OCI-LY1 (cell line): ENCODE results near the gene ADGRV1.

Source experiments
- H2AFZ ChIP-seq: fragments of 200-600 bp; sonication (generic), shearing (Covaris generic); 2 replicates; pipeline ENCODE4 v1.6.0; 2014; ENCODE audit warnings: antibody characterized with exemption, mild to moderate bottlenecking, low read length
- H3F3A ChIP-seq: fragments of 200-600 bp; sonication (generic), shearing (Covaris generic); 2 replicates; pipeline ENCODE4 v1.6.0; 2014; ENCODE audit warnings: mild to moderate bottlenecking, antibody characterized with exemption, low read length, moderate library complexity; ENCODE audit not compliant: insufficient read depth
- H3K27ac ChIP-seq: fragments of 200-600 bp; sonication (generic); 2 replicates; pipeline ENCODE4 v1.5.1; 2014; ENCODE audit warnings: low read length, mixed run types, mild to moderate bottlenecking, low read depth; ENCODE audit not compliant: poor library complexity, severe bottlenecking
- H3K27me3 ChIP-seq: fragments of 200-600 bp; sonication (generic); 2 replicates; pipeline ENCODE4 v1.6.0; 2014; ENCODE audit warnings: antibody characterized with exemption, mild to moderate bottlenecking, low read length, moderate library complexity; ENCODE audit not compliant: insufficient read depth
- H3K36me3 ChIP-seq: fragments of 200-600 bp; sonication (generic); 2 replicates; pipeline ENCODE4 v1.6.1; 2014; ENCODE audit warnings: mild to moderate bottlenecking, antibody characterized with exemption, low read length, moderate library complexity, mixed read lengths; ENCODE audit not compliant: insufficient read depth
- H3K4me1 ChIP-seq: fragments of 200-600 bp; sonication (generic); 2 replicates; pipeline ENCODE4 v1.5.1; 2014; ENCODE audit warnings: mild to moderate bottlenecking, low read length, moderate library complexity; ENCODE audit not compliant: insufficient read depth, severe bottlenecking
- H3K4me2 ChIP-seq: fragments of 200-600 bp; sonication (generic), shearing (Covaris generic); 2 replicates; pipeline ENCODE4 v1.6.1; 2014; ENCODE audit warnings: low read length
- H3K4me3 ChIP-seq: fragments of 200-600 bp; sonication (generic); 2 replicates; pipeline ENCODE4 v1.5.1; 2014; ENCODE audit warnings: low read length, low read depth, mild to moderate bottlenecking, mixed read lengths; ENCODE audit not compliant: poor library complexity, severe bottlenecking
- H3K79me2 ChIP-seq: fragments of 200-600 bp; shearing (Covaris generic); 2 replicates; pipeline ENCODE4 v1.6.1; 2016; ENCODE audit warnings: mixed run types, low read length, mixed read lengths; ENCODE audit not compliant: insufficient read depth
- H3K9ac ChIP-seq: fragments of 200-600 bp; sonication (generic), shearing (Covaris generic); 2 replicates; pipeline ENCODE4 v1.6.1; 2014; ENCODE audit warnings: mild to moderate bottlenecking, low read length, mixed read lengths
- H3K9me2 ChIP-seq: fragments of 200-600 bp; sonication (generic), shearing (Covaris generic); 2 replicates; pipeline ENCODE4 v1.6.1; 2014; ENCODE audit warnings: low read depth, mild to moderate bottlenecking, low read length, mixed read lengths
- H3K9me3 ChIP-seq: fragments of 200-600 bp; shearing (Covaris generic); 2 replicates; pipeline ENCODE4 v1.6.1; 2014; ENCODE audit warnings: low read length, mixed read lengths
- H4K20me1 ChIP-seq: fragments of 200-600 bp; sonication (generic), shearing (Covaris generic); 2 replicates; pipeline ENCODE4 v1.6.0; 2016; ENCODE audit warnings: mild to moderate bottlenecking, low read length; ENCODE audit not compliant: insufficient read depth
- CTCF ChIP-seq: fragments of 200-600 bp; sonication (generic), shearing (Covaris generic); IDR thresholded peaks from 2 replicates; pipeline ENCODE4 v1.5.1; 2017; ENCODE audit warnings: mild to moderate bottlenecking, antibody characterized with exemption, low read length, moderate library complexity, mixed read lengths
- EZH2 ChIP-seq: fragments of 200-600 bp; sonication (generic), shearing (Covaris generic); IDR thresholded peaks from 2 replicates; pipeline ENCODE4 v1.8.0; 2017; ENCODE audit warnings: borderline replicate concordance, mixed run types, mild to moderate bottlenecking, antibody characterized with exemption, low read length, moderate library complexity, mixed read lengths

ADGRV1 gene

GRCh38 chr5:91092859-91093783 lies 534.5 kb downstream of the ADGRV1 start:
- no peak overlapping the region for H3K4me2 ChIP-seq
- no peak overlapping the region for H2AFZ ChIP-seq
- H3K79me2 ChIP-seq: no peaks in the 10 kb centered on the region
- H3K27ac ChIP-seq: no peak overlapping the region
- H3F3A ChIP-seq: no peaks in the 10 kb centered on the region
- H3K9ac ChIP-seq: no peak overlapping the region
- TF ChIP-seq EZH2: no peak
- no peak for TF ChIP-seq CTCF
- H3K4me3 ChIP-seq: no peak overlapping the region
- no peaks in the 10 kb centered on the region for H4K20me1 ChIP-seq
- H3K9me2 ChIP-seq: no peaks in the 10 kb centered on the region
- H3K27me3 ChIP-seq: no peaks in the 10 kb centered on the region
- H3K36me3 ChIP-seq: no peaks in the 10 kb centered on the region
- no peaks in the 10 kb centered on the region for H3K4me1 ChIP-seq
- H3K9me3 ChIP-seq: no peaks in the 10 kb centered on the region

GRCh38 chr5:91095313-91095712 lies 536.7 kb downstream of the ADGRV1 start:
- Histone ChIP-seq H3F3A (no peaks in the 10 kb centered on the region), H3K4me3 (no peak overlapping the region), H3K27me3 (no peaks in the 10 kb centered on the region), H4K20me1 (no peaks in the 10 kb centered on the region), H3K79me2 (no peaks in the 10 kb centered on the region), H3K9me2 (no peaks in the 10 kb centered on the region), H3K4me2 (no peak overlapping the region), H3K4me1 (no peaks in the 10 kb centered on the region), H3K9me3 (no peaks in the 10 kb centered on the region), H2AFZ (no peak overlapping the region), H3K36me3 (no peaks in the 10 kb centered on the region), H3K27ac (no peak overlapping the region), H3K9ac (no peak overlapping the region)
- TF ChIP-seq CTCF (no peak), EZH2 (no peak)

GRCh38 chr5:91095786-91096385 lies 537.3 kb downstream of the ADGRV1 start:
- no peak overlapping the region for H3K27ac ChIP-seq
- no peak overlapping the region for H2AFZ ChIP-seq
- no peaks in the 10 kb centered on the region for H3K36me3 ChIP-seq
- no peaks in the 10 kb centered on the region for H3K9me2 ChIP-seq
- no peaks in the 10 kb centered on the region for H4K20me1 ChIP-seq
- H3K4me3 ChIP-seq: no peak overlapping the region
- no peak overlapping the region for H3K9ac ChIP-seq
- H3K27me3 ChIP-seq: no peaks in the 10 kb centered on the region
- no peak overlapping the region for H3K4me2 ChIP-seq
- H3F3A ChIP-seq: no peaks in the 10 kb centered on the region
- no peaks in the 10 kb centered on the region for H3K4me1 ChIP-seq
- no peaks in the 10 kb centered on the region for H3K9me3 ChIP-seq
- TF ChIP-seq EZH2: no peak
- no peak for TF ChIP-seq CTCF
- H3K79me2 ChIP-seq: no peaks in the 10 kb centered on the region
